H1 (cell line): ENCODE measurements around the gene PRKCA.

Source experiments
- CEBPB ChIP-seq: IDR thresholded peaks from 2 replicates; pipeline ENCODE4 v1.6.1; 2012; ENCODE audit warnings: low read depth, low read length
- MAFK ChIP-seq: IDR thresholded peaks from 2 replicates; pipeline ENCODE4 v1.6.1; 2012; ENCODE audit warnings: low read depth, mild to moderate bottlenecking, improper control_type of control experiment, low read length

- TF ChIP-seq CEBPB (no peak), MAFK (no peak)
Measured at GRCh38 chr17:66574123-66574522, 271.7 kb downstream of the PRKCA start.
